Endothelial cell of umbilical vein (primary cell): ENCODE data around the gene BCAP31.
"Not testable (repeated sequence)": the region's sequence is repeated elsewhere in the genome, so short reads cannot be mapped to it uniquely, and the experiment has no call there.

Experiments
- CTCF ChIP-seq, 2 donors: IDR thresholded peaks; 1 replicate in 1 of 2; 2 replicates in 1 of 2; pipeline ENCODE4 v1.5.1; 2011; ENCODE audit warnings: low read length in 2 of 2, mild to moderate bottlenecking in 2 of 2, moderate library complexity in 2 of 2, control low read depth in 1 of 2, inconsistent platforms in 1 of 2, low read depth in 1 of 2; ENCODE audit not compliant: insufficient read depth in 1 of 2; ENCODE audit errors: extremely low read depth in 1 of 2
- MYC ChIP-seq: IDR thresholded peaks from one replicate; pipeline ENCODE4 v1.6.1; 2011; ENCODE audit warnings: mild to moderate bottlenecking, low read depth, low read length

- TF ChIP-seq CTCF (IDR thresholded peaks at IDR 0.05; ENCODE audit: extremely low read depth in 1 of 2, insufficient read depth in 1 of 2, low read depth in 1 of 2, low read length in 2 of 2); MYC: not testable (repeated sequence)
Observed at GRCh38 chrX:153749017-153749416, 24.8 kb upstream of the BCAP31 start.
